ENCODE data around the gene ADGRV1.

- TF ChIP-seq REST (IDR thresholded peaks at IDR 0.05; ENCODE audit: insufficient read depth in 1 of 2, low read depth in 2 of 2, low read length in 2 of 2): no peak
- TF ChIP-seq POLR2AphosphoS5 (IDR thresholded peaks at IDR 0.05; ENCODE audit: low read depth, low read length): no peak
- no peak for TF ChIP-seq SIN3A (IDR thresholded peaks at IDR 0.05; ENCODE audit: borderline replicate concordance, insufficient read depth, low read length)
- TF ChIP-seq TAF1 (IDR thresholded peaks at IDR 0.05; ENCODE audit: borderline replicate concordance, insufficient read depth, low read length): no peak
- TF ChIP-seq FOXP2 (optimal IDR thresholded peaks at IDR 0.05; ENCODE audit: borderline replicate concordance, extremely low read depth, extremely low read length, insufficient read depth): no peak
Measured at GRCh38 chr5:90866915-90867731, 308.5 kb downstream of the ADGRV1 start.

All from PFSK-1 (cell line).